ENCODE measurements around the gene SPAG6.

The SPAG6 gene

GRCh38 chr10:22322641-22323160, 22.6 kb upstream of the SPAG6 start:
- DNase-seq: no peak

- no peak for DNase-seq
Observed at GRCh38 chr10:22323538-22324305, 21.6 kb upstream of the SPAG6 start.

GRCh38 chr10:22324413-22324812, 20.9 kb upstream of the SPAG6 start:
- DNase-seq: no peak

- no peak for DNase-seq
Observed at GRCh38 chr10:22324893-22325271, 20.4 kb upstream of the SPAG6 start.

GRCh38 chr10:22325272-22326144, 19.8 kb upstream of the SPAG6 start:
- DNase-seq: peak; percentile 39

GRCh38 chr10:22326145-22326702, 19.1 kb upstream of the SPAG6 start:
- DNase-seq: no peak

GRCh38 chr10:22329150-22329549, 16.1 kb upstream of the SPAG6 start:
- DNase-seq: no peak

GRCh38 chr10:22332116-22332692, 13.1 kb upstream of the SPAG6 start:
- no peak for DNase-seq

GRCh38 chr10:22333167-22333974, 11.9 kb upstream of the SPAG6 start:
- DNase-seq: no peak

- no peak for DNase-seq
Observed at GRCh38 chr10:22333975-22334282, 11.4 kb upstream of the SPAG6 start.

- DNase-seq: no peak
Observed at GRCh38 chr10:22334414-22335172, 10.7 kb upstream of the SPAG6 start.

- no peak for DNase-seq
Observed at GRCh38 chr10:22335173-22335933, 9.9 kb upstream of the SPAG6 start.

- DNase-seq: no peak
Observed at GRCh38 chr10:22338185-22338900, 7.0 kb upstream of the SPAG6 start.

- DNase-seq: no peak
Observed at GRCh38 chr10:22338931-22339330, 6.4 kb upstream of the SPAG6 start.

GRCh38 chr10:22339761-22340328, 5.5 kb upstream of the SPAG6 start:
- DNase-seq: no peak

- DNase-seq: peak; percentile 30
Observed at GRCh38 chr10:22340329-22341189, 4.7 kb upstream of the SPAG6 start.

GRCh38 chr10:22341190-22341925, 3.9 kb upstream of the SPAG6 start:
- DNase-seq: no peak

- no peak for DNase-seq
Observed at GRCh38 chr10:22341926-22342196, 3.4 kb upstream of the SPAG6 start.

Measured in NCI-H510A (cell line).